SHP77 treated with DMSO at 0.1 percent for 48 hours (cell line): ENCODE measurements around the gene NTM.

Experiments used
- DNase-seq: peaks from one replicate; lab custom pipeline; 2025; lab: John Stamatoyannopoulos, UW

The NTM gene

DNA sequence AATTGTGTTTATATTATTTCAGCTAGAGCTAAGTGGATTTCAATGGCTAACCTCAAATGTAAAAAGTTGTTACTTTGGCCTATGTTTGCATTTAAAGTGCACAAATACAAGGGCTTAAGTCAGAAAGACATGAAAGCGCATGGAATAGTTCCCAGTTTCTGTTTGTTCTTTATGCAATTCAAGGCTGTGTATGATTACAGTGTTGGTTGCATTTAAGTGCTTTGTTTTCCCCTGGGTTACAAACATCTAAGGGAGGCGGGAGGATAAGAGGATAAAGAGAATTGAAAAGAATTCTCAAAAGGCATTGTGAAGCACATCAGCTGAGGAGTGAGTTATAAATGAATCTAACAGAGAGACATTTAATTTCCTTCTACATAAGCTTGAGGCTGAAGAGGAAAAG is 453.4 kb downstream of the NTM start:
- no peak for DNase-seq

DNA sequence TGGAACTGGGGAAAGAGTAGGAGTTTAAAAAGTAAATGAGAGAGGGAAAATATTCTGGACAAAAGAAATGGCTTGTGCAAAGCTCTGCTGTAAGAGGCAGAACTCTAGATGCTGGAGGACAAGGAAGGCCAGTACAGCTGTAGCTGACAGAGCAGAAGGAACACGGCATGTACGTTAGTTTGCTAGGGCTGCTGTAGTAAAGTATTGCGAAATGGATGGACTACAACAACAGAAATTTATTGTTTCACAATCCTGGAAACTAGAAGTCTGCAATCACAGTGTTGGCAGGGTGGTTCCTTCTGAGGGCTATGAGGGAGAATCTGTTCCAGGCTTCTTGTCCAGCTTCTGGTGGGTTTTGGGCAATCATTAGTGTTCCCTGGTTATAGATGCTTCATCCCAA is 454.4 kb downstream of the NTM start:
- DNase-seq, result no peak

DNA sequence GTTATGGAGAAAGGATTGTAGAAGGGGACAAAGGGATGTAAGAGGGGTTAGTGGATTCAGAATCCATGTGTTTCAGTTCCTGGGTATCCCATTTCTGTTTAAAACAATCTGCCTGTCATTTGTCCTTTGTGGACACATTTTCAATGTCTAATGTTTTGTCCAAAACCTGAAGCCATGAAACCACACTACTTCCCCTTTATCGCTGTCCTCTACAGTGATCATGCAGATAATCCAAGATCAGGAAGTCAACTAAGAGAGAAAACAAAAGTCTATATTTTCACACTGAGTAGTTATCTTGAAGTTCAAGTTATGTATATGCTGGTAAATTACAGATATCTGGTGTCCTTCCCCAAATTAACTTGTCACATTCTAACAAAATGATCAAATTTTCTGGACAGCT is 457.0 kb downstream of the NTM start:
- no peak for DNase-seq

DNA sequence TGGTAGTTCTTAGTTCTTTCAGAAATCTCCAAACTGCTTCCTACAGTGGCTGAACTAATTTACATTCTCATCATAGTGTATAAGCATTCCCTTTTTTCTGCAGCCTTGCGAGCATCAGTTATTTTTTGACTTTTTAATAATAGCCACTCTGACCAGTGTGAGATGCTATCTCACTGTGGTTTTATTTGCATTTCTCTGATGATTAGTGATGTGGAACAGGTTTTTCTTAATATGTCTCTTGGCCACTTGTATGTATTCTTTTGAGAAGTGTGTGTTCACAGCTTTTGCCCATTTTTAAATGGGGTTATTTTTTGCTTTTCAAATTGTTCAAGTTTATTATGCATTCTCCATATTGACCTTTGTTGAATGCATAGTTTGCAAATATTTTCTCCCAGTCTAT is 459.3 kb downstream of the NTM start:
- DNase-seq, result no peak

DNA sequence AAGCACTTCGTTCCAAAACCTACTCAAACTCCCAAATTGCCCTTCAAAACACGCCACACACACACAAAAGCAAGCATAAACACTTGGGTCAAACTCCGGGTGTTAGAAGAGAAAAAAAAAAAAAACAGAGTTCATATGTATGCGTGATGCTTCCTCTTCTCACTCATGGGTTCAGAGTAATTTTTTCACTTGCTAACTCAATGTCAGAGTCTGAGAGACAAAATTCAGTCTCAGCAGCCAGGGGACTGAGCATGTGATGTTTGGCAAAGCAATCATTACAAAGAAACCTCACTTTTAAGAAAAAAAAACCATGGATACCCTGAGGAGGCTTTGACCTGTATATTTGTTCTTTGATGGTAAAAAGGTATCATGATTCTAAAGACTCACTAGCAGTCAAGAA is 461.7 kb downstream of the NTM start:
- no peak for DNase-seq

DNA sequence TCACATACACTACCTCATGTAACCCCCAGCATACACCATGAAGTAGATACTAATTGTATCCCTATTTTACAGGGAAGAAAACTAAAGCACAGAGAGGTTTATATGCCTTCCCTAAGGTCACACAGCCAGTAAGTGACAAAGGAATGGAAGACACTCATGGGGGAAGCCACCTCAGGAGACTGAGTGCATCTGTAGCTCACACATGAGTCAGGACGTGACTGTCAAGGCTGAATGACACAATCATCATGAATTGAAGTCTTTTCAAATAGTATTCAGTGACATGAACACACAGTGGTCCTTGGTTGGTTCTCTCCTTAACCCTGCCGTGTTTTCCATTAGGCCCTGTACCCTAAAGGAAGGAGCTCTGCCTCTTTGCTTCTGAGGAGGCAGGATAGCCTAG is 463.0 kb downstream of the NTM start:
- DNase-seq, result no peak

DNA sequence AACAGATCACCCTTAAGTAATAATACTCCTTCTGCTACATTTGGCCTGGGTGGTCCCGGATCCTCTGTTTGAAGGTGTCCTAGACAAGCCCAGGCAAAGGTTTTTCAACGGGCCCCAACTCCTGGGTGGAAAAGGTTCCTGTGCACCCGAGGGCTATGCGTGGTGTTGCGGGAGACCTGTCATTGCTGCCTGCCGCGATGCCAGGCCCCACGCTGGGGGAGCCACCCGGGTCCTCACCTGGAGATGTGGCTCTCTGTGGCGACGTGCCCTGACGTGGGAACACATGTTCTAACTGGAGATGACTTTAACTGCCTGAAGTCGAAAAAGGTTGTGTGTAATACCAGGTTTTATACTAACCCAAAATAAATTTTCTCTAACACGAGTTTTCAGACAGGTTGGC is 467.1 kb downstream of the NTM start:
- no peak for DNase-seq

DNA sequence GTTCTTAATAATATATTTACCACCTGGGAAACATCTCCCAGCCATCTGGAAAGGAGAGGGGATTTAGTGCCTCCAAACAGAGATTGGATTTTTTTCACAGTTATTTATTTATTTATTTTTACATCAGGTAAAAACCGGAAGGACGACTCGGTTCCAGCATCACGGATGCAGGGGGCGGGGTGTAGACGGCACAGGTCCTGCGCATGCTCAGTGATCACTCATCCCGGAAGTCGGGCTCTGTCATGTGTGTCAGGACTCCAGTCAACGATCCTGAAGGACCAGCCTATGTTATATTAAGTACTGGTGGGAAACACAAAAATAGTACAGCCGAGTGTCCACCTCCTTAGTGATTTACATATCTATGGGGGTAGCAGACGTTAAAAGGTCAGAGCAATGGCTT is 467.6 kb downstream of the NTM start:
- no peak for DNase-seq

DNA sequence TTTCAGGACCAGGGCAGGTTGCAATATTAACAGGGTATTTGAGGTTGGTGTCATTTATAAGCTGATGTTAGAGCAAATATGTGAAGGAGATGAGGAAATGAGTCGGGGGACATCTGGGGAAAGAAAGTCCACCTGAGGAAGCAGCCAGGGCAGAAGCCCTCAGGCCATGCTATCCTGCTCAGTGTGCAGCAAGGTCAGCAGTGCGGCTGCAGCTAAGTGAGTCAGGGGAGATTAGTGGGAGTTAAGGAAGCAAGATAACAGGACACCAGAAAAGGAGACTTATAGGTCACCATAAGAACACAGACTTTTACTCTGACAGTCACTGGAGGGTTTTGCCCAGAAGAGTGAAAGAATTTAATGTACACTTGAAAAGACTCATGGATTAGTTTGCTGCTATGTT is 468.9 kb downstream of the NTM start:
- no peak for DNase-seq

DNA sequence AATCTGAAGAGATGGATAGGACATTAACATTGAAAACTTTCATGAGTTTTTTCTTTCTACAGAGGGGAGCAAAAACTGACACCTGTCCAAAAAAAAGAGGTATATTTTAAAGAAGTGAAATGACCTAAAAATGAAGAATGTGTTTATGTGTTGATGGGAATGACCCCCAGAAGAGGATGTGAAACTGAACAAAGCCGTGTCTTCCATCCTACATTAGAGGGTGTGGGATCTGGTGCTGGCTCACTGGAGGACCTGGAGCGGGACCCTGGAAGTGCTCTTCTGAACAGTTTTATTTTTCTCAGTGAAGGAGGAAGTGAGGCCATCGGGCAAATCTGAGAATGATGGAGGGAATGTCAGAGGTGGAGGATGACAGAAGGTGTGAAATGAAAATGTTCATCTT is 470.1 kb downstream of the NTM start:
- DNase-seq, result no peak

DNA sequence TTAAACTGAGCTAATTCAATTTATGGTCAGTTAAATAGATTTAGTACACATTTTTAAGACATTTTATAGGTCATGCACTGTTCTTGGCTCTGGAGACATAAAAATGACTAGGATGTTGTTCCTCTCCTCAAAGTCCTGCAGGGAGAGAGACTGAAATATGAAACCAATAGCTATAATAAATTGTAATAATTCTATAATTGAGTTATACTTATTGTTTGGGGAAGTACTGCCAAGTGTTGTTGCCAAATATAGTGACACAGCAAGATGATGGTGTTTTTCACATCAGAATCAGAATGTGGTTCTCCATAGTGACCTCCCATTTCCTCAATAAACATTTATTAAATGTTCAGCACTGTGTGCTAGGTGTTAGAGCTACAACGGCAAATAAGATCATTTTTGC is 470.6 kb downstream of the NTM start:
- no peak for DNase-seq

DNA sequence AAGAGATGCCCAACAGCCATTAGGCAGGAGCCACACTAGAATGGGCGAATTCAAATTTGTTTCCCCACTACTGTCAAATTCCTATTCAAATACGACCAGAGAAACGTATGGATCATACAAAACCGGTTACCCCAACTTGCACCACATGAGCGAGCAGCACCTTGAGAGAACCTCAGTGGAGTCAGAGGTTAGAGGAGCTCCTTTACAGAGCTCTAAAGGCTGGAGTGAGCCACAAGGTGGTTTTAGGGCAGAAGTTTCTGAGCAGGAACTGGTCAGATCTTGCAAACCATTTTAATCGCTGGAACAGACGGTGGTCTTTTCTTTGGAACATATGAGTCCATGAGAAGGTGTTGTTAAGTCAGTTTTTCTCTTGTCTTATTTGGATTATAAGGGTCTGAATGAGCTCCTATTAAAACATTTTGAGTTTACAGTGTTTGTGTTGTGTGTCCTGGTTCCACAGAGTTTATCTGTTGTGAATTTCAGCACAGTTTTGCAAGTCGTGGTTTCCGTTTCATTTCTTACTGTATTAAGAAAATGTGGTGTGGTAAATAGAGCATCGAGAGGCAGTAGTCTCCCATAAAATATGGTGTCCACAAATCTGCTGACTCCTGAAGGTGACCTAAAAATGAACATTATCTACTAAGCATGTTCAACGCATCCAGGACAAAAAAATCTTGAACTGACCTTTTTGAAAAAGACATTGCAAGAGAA is 471.7 kb downstream of the NTM start:
- no peak for DNase-seq

DNA sequence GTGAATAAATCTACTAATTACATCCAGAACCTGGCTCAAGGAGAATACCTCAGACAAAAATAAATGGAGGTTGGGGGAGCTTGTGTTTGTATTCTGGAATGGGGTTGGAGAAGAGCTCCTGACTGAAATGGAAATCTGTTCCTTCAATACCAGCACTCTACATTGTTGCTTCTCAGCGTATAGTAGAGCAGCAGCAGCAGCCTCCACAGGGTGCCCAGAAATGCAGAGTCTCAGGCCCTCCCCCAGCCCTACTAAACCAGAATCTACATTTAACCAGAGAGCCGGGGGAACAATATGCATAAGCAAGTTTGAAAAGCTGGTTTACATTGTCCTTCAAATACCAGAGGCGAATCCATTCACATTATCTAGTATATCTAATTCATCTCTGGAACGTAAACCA is 474.8 kb downstream of the NTM start:
- no peak for DNase-seq

DNA sequence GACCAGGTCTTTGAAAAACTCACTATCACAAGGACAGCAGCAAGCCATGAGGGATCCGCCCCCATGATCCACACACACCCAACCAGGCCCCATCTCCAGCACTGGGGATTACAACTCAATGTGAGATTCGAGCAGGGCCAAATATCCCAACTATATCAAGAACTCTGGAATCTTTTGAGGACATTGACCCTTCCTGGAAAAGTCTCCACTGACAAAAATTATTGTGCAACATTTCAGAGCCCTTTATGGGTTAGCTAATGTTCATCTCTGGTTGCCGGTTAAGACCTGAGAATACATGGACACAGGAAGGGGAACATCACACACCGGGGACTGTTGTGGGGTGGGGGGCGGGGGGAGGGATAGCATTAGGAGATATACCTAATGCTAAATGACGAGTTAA is 479.1 kb downstream of the NTM start:
- DNase-seq, result no peak

DNA sequence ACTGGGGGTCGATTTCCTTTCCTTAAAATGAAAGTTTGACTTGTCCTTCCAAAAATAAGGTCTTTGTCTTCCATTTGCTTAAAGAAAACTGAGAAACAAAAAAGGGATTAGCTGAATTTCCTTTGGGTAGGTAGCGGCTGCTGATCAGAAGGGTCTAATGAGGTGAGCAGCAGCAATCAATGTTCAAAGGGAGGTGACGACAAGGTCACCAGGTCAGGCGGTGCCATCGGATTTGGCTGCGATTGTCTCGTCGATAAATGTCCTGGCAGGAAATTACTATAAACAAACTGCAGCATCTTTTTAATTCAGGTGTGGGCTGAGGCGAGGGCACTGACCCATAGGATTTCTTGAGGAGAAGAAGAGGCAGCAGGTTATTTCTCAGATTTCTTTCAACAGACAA is 480.1 kb downstream of the NTM start:
- DNase-seq, result no peak

DNA sequence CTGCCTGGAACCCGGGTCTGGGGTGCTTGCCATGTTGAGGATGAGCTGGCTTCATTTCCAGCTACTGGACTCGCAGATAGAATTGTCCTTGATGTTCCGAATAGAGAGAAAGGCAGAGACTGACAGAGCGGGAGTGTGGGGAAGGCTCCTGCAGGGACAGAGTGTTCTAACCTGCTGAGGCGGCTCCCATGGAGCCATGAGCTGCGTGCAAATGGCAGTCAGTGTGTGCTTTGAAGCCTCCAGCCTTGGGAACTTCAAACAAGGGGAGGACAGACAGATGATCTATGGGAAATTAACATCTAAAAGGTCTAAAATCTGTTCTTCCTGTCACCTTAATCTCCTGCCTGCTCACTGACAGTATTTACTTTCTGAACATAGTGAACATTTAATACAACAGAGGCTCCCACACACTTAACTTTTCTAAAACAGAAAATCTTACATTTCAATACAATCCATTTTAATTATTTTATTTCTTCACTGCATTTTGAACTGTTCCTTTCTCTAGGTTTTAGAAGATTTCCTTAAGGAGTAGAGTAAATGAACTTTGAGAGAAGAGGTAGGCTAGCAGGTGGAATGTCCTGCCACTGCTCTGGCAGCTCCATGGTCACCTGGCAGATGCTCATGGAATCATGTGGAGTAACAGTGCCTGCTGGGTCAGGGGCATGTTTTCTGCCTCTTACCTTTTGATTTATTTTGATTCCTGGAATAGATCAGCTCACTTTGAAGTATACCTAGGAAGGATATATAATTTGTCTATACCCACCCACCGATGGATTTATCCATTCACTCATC is 481.7 kb downstream of the NTM start:
- DNase-seq, result no peak

DNA sequence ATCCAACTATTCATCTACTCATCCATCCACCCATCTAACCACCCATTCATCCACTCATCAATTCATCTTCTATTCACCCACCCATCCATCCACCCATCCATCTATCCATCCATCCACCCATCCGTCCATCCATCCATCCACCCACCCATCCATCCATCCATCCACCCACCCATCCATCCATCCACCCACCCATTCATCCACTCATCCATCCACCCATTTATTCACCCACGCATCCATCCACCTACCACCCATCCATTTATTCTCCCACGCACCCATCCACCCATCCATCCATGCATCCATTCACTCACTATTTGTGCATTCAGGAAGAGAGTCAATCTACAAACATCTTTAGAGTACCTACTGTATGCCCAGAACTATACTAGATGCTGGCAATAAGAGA is 482.3 kb downstream of the NTM start:
- DNase-seq, result no peak

DNA sequence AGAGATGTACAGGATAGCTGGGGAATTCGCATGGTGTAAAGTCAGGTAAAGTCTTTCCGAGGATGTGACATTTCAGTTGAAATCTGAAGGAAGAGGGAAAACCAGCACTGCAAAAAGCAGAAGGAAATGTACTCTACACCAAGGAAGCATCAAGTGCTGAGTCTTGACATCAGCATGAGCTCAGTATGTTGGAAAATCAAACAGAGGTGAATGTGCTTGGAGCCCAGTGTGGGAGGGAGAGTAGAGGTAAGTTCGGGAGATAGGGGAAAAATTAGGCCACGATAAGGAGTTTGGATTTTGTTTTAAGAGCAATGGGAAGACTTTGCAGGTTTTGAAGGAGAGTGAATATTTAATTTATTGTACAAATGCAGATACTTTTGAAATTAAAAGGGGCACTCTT is 484.0 kb downstream of the NTM start:
- no peak for DNase-seq

DNA sequence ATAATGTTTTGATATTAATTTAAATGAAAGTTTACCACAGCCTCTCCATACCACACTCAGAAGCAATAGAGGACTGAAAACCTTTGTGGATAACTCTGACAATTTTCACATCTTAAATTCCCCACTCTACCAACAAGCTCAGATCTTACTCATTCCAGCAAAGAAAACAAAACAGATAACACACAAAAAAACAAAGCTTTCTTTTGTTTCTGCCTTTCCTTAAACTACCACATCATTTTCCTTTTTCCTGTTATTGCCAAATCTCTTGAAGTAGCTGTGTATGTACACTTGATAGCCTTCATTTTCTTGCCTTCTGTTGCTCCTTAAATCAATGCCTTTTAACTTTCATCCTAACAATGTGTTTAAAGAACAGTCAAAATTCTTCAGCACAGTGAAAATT is 484.9 kb downstream of the NTM start:
- DNase-seq, result no peak

DNA sequence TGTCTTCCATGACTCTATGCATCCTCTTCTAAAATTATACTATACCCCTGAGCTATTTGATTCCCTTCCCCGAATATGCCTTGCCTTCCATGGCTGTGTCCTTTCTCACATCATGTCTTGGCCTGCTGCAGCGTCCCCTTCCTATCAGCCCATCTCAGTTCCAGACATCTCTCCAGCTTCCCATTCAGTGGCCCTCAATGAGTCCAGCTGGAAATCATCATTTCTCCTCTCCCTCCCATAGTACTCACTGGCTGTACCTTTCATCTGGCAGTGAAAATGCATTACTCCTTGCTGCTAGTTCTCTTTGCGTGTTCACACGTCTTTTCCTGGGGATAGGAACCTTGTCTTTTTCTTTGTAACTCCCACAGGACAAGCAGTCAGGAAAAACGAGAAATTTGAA is 486.8 kb downstream of the NTM start:
- DNase-seq, result no peak

DNA sequence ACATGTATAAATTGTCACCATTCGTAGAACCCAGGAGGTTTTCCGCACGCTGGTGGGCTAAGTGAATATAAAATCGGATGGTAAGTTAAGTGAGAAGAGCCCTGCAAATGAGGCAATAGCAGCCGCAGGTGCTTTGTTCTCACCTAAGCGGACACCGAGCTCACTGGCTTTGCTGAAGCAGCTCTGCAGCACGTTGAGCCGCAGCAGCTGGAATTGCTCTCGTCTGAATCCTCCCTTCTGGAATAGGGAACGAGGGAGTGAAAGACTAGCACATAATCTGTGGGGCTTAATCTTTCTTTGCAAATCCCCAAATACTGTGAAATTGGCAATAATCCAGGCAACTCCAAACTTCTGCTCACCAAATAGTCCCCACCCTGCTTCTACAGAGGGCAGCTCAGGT is 488.1 kb downstream of the NTM start:
- DNase-seq, result no peak

DNA sequence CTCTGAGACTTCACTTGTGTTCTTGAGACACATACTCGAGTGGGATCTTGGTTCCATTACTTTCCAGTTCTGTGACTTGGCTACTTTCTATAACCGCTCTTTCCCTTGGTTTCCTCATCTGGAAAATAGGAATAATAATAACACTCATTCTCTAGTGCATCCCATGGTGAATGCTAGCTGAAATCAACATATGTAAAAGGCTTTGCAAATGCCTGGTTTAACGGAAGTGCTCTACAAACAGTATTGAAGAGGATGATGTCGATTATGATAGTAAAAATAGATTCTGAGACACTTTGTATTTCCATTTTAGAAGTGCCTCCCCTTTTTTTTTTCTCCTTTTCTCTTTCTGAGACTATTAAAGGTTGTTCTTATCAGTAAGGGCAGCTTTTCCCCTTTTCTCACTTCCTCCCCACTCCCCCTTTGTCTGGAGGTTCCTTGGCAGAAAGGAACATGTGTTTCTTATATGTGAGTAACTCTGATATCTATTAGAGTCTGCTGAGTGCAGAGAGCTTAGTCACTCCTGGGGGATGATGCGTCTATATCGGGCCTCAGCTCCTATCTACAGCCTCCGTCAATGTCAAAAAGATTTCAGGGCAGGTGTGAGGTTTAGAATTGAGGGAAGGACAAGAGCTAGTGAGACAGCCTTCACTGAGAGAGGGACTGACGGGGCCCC is 489.3 kb downstream of the NTM start:
- DNase-seq, result no peak

DNA sequence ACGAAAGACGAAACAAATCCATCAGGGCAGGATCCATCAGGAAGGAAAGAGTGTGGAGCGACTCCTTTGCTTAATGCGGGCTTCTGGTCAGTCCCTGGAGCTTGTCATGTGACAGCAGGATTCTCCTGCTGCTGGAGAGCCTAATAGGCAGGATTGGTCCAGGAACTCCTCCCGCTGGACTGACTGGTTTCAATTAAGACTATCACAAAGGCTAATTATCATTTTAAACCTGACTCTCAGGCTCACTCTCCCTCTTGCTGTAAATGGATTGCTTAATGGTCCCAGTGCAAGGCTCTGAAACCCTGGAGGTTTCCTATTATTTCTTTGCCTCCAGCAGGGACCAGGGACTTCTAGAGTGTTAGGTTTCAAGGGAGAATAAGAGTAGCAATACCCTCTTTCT is 493.8 kb downstream of the NTM start:
- DNase-seq, result no peak
